IPS-20b (cell line): ENCODE measurements around the gene EIF5AL1.
"Not testable (repeated sequence)": the region's sequence is repeated elsewhere in the genome, so short reads cannot be mapped to it uniquely, and the experiment has no call there.

ENCODE experiments used
- H3K27ac ChIP-seq: one replicate; pipeline ENCODE4 v1.5.1; 2013; ENCODE audit warnings: low read length
- H3K27me3 ChIP-seq: 2 replicates; pipeline ENCODE4 v1.6.1; 2013; ENCODE audit warnings: mild to moderate bottlenecking, low read length, inconsistent platforms; ENCODE audit not compliant: insufficient read depth
- H3K36me3 ChIP-seq: 2 replicates; pipeline ENCODE4 v1.6.1; 2013; ENCODE audit warnings: low read depth, mild to moderate bottlenecking, inconsistent platforms, low read length, moderate library complexity; ENCODE audit not compliant: insufficient read depth
- H3K4me1 ChIP-seq: 2 replicates; pipeline ENCODE4 v1.6.1; 2013; ENCODE audit warnings: mild to moderate bottlenecking, control low read depth, inconsistent platforms, low read length, moderate library complexity; ENCODE audit not compliant: insufficient read depth
- H3K4me3 ChIP-seq: 2 replicates; pipeline ENCODE4 v1.5.1; 2013; ENCODE audit warnings: mild to moderate bottlenecking, low read length, inconsistent platforms
- H3K9ac ChIP-seq: 2 replicates; pipeline ENCODE4 v1.6.1; 2013; ENCODE audit warnings: low read depth, mild to moderate bottlenecking, inconsistent platforms, low read length, moderate library complexity
- H3K9me3 ChIP-seq: 2 replicates; pipeline ENCODE4 v1.6.1; 2013; ENCODE audit warnings: mild to moderate bottlenecking, low read depth, low read length, inconsistent platforms; ENCODE audit not compliant: insufficient read depth

EIF5AL1 gene

DNA sequence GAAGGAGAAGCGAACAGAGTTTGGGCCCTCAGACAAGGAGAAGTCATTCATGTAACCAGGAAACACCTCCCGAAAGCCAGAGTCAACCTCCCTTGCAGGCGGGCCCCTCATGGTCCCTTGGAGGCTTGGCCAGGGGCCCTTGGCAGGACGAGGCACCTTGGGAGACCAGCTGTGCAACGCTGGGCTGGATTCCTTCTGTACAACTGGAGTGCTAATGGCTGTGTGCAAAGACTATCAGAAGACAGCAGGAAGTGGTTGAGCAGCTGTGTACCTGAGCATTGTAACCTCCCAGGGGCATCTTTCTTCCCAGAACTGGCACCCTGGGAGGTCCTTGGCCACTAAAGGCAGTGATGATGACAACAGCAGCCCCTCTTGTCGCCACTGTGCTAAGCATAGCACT, 9.4 kb downstream of the EIF5AL1 start:
- not testable (repeated sequence) for H3K4me3 ChIP-seq, H3K27me3 ChIP-seq

DNA sequence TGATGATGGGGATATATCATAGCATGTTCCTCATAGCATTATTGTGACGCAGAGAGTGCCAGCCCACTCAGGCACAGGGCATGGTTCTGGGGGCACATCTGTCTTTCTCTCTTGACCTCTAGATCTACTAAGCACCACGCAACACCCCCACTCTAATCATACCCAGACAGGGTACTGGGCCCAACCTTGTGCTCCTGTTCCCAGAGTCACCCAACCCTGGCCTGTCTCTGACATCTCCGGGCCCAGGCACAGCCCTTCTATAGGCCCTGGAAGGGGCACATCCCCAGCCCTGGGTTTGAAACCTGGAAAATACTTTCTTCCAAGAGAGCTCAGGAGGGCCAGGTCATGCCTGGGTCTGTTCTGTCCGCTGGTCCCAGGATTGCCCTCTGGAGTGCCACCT, 10.1 kb downstream of the EIF5AL1 start:
- not testable (repeated sequence) for H3K4me3 ChIP-seq, H3K9ac ChIP-seq, H3K36me3 ChIP-seq, H3K4me1 ChIP-seq, H3K9me3 ChIP-seq, H3K27ac ChIP-seq, H3K27me3 ChIP-seq

More for the DNA sequence above, 9.4 kb downstream of the EIF5AL1 start:
- H3K27ac ChIP-seq, H3K36me3 ChIP-seq, H3K9ac ChIP-seq, H3K4me1 ChIP-seq, H3K9me3 ChIP-seq: not testable (repeated sequence)

DNA sequence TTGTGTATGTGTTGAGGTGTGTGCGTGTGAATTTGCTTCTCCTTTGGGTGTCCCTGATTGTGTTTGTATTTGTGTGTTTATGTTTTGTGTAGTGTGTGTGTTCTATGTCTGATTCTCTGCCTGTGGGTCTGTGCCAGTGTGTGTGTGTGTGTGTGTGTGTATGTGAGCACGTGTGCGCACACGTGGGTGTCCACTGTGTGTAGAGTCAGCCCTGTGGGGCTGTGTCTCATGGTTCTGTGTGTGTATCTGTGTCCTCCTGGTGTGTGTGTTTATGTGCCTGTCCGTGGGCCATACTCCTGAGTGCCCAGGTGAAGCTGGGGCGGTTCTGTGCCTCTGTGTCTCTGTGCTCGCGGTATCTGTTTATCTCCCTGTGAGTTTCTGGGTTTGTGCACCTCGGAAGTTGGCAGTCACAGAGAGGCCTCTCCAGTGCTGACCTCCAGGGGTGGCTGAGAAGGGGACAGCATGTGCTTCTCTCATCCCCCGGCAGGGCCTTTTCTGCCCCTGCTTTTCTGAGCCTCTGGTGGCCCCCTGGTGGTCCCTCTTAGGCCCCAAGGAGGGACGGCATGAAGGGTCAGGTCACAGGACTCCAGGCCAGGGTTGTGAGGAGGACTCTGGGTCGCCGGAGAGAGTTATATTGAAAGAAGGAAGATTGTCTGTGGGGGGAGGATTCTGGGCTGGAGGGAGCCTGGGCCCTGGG, 11.0 kb downstream of the EIF5AL1 start:
- H3K27me3 ChIP-seq, H3K36me3 ChIP-seq, H3K9me3 ChIP-seq, H3K27ac ChIP-seq, H3K9ac ChIP-seq, H3K4me1 ChIP-seq, H3K4me3 ChIP-seq: not testable (repeated sequence)

DNA sequence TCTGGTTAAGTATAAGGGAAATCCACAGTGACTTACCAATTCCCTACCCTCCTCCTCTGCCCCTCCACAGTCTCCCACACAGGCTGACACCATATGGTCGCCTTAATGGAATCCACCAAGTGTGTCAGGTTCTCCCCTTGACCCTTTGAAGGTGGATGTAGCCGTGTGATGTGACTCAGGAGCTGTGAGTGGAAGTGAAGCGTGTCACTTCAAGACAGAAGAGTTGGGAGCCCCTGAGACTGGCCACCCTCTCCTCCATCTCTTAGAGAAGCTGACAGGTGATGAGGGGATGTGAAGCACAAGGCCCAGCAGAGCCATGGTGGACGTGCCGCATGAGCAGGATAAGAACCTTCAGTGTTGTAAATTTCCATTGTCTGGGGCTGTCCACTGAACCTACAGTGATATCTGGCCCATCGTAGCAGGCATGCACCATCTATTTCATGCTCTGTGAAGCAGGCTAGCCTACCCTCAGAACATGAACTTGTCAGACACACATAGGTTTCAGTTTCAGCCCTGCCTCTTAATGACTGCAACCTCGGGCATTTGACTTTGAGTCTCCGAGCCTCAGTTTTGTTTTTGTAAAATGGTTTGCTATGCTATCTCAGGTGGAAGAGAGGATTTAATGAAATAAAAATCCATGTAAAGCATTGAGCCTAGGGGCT, 12.8 kb downstream of the EIF5AL1 start:
- not testable (repeated sequence) for H3K4me1 ChIP-seq, H3K27ac ChIP-seq, H3K36me3 ChIP-seq, H3K9ac ChIP-seq, H3K27me3 ChIP-seq, H3K9me3 ChIP-seq, H3K4me3 ChIP-seq

DNA sequence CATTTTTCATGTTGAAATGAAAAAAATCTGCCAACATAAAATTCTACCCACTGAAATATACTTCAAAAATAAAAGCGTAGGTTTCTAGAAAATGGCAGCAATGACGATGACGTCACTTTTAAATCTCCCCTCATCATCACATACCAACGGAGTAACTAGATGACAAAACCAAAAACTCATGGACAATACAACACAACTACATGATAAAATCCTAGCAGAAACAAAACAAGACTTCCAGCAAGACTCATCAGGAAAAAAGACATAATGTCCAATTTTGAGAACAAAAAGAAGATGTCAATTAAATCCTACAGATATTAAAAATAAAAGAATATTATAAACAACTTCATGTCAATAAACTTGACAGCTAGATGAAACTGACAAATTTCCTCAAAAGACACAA, 15.9 kb downstream of the EIF5AL1 start:
- H3K36me3 ChIP-seq, H3K27me3 ChIP-seq, H3K9me3 ChIP-seq, H3K27ac ChIP-seq, H3K4me3 ChIP-seq, H3K9ac ChIP-seq, H3K4me1 ChIP-seq: not testable (repeated sequence)

DNA sequence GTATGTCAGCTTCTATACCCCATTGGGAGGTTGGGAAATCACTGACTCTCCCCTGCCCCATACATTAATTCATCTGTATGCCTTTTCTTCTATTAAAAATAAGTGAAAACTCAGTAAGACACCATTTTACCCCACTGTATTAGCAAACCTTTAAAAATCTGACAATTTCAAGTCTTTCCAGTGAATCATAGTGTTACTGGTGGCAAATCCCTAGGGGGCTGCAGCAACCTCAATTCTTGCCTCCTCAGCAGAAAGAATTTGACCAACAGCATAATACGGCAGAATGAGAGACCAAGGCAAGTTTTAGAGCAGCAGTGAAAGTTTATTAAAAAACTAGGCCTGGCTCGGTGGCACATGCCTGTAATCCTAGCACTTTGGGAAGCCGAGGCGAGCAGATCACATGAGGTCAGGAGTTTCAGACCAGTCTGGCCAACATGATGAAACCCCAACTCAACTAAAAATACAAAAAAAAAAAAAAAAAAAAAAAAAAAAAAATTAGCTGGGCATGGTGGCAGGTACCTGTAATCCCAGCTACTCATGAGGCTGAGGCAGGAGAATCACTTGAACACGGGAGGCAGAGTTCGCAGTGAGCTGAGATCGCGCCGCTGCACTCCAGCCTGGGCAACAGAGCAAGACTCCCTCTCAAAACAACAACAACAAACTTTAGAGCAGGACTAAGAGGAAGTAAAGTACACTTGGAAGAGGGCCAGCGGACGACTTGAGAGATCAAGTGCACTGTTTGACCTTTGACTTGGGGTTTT, 21.0 kb downstream of the EIF5AL1 start:
- H3K9me3 ChIP-seq, H3K9ac ChIP-seq, H3K27ac ChIP-seq, H3K27me3 ChIP-seq, H3K36me3 ChIP-seq, H3K4me1 ChIP-seq, H3K4me3 ChIP-seq: not testable (repeated sequence)

DNA sequence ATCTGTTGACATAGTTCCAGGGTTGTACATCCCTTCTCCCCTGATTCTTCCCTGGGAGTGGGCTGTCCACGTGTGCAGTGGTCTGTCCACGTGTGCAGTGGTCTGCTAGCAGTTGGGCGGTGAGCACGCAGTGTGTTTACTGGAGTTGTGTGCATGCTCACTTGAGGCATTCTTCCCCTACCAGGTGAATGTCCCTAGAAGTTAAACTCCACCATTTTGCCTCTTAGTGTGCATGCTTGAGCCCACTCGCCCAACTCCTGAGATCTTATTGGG, 21.5 kb downstream of the EIF5AL1 start:
- not testable (repeated sequence) for H3K9ac ChIP-seq, H3K4me1 ChIP-seq, H3K27ac ChIP-seq, H3K9me3 ChIP-seq, H3K36me3 ChIP-seq, H3K27me3 ChIP-seq, H3K4me3 ChIP-seq

DNA sequence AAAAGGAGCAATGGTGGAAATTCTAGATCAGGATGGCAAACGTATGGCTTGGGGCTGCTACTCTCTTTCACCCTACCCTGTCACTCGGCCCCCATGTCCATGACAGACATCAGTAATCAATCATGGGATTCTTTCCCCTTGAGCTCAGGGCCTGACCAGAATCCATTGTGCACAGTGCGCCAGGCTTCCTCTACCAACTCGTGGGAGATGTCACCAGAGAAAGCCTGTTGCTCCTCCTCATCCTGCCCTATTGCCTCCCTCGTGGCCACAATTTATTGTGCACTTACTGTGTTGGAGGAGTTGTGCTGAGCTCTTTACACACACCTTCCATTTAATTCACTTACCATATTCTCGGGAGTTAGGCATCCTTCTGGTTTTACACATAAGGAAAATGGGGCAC, 26.0 kb downstream of the EIF5AL1 start:
- not testable (repeated sequence) for H3K27me3 ChIP-seq, H3K4me3 ChIP-seq, H3K9ac ChIP-seq, H3K27ac ChIP-seq, H3K4me1 ChIP-seq, H3K9me3 ChIP-seq, H3K36me3 ChIP-seq

DNA sequence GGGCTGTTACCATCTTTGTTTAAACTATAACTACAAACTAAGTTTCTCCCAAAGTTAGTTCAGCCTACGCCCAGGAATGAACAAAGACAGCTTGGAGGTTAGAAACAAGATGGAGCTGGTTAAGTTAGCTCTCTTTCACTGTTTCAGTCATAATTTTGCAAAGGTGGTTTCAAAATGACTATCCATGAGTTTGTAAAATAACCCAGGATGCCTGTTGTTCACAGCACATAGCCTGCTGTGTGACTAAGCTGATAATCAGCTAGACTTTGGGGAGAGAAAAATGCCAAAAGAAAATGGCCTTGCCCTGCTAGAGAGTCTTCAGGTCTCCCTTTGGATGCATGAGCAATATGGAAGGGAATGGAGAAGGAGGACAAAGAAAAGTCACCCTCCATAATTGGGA, 28.6 kb downstream of the EIF5AL1 start:
- H3K4me1 ChIP-seq, H3K4me3 ChIP-seq, H3K36me3 ChIP-seq, H3K9ac ChIP-seq, H3K27me3 ChIP-seq, H3K9me3 ChIP-seq, H3K27ac ChIP-seq: not testable (repeated sequence)

DNA sequence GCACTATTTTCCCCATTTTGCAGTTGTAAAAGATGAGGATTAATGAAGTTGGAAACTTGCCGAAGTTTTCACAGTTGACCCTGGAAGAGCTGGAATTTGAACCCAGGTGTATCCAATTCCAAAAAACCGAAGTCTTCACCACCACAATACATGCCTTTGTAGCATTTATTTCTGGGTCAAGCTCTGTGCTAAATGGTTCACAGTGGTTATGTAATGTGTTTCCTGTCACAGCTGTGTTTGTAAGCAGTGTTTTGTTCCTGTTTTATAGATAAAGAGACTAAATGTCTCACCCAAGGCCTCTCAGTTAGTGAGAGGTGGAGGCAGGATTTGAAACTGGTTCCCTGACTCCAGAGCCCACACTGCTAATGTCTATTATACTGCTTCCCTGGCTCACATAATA, 30.3 kb downstream of the EIF5AL1 start:
- H3K36me3 ChIP-seq, result no peaks in the 10 kb centered on the region
- no peaks in the 10 kb centered on the region for H3K27me3 ChIP-seq
- no peaks in the 10 kb centered on the region for H3K9me3 ChIP-seq
- H3K4me3 ChIP-seq, result no peak overlapping the region
- H3K4me1 ChIP-seq, result no peaks in the 10 kb centered on the region
- H3K27ac ChIP-seq, result no peak overlapping the region
- H3K9ac ChIP-seq, result no peak overlapping the region

DNA sequence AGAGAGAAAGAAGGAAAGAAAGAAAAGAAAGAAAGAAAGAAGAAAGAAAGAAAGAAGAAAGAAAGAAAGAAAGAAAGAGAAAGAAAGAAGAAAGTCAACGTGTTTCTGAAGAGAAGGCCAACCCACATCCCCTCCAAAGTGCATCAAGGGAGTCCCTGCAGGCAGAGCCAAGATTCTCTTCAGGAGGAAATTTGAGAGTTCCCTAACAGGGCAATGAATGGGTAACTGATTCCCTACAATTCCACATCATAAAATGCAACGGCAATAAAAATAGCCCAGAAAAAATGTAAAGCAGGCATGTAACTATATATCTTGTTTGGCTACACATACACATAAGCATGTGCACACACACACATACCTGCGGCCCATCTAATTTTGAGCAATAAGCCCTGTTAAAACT, 32.1 kb downstream of the EIF5AL1 start:
- not testable (repeated sequence) for H3K9me3 ChIP-seq, H3K27ac ChIP-seq, H3K4me1 ChIP-seq, H3K4me3 ChIP-seq, H3K27me3 ChIP-seq, H3K36me3 ChIP-seq, H3K9ac ChIP-seq

DNA sequence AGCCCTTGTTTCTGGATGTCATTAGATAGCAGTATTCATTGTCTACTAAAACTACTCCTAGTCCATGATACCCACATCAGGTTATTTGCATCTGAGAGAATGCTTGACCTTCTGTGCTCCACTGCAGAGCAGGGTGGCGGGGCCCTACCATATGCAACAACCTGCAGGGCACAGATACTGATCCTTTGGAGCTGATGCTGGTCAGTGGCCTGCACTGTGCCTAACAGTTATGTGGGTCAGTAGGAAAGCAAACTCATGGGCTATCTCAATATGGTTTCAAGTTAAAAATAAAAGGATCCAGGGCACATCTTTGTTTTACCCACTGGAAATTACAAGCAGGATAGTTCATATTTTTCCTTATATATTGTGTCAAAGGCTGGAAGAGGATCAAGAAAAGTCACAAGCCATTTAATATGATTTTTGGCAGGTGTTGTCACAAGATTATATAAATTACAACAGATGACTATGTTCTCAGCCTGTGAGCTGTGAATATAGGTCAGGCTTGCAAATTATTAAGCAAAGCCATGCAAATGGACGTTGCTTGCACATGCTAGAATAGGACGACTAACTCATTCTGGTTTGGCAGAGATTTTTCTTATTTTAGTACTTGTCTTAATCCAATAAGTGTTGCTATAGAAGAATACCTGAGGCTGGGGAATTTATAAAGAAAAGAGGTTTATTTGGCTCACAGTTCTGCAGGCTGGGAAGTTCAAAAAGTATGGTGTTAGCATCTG, 32.8 kb downstream of the EIF5AL1 start:
- not testable (repeated sequence) for H3K27me3 ChIP-seq, H3K4me1 ChIP-seq, H3K9me3 ChIP-seq, H3K36me3 ChIP-seq, H3K9ac ChIP-seq, H3K27ac ChIP-seq, H3K4me3 ChIP-seq
